Hematopoietic multipotent progenitor cell treated with erythropoietin and hydrocortisone succinate and interleukin-3 and kit ligand, for 8 days (in vitro differentiated cells): ENCODE data around the gene HOXA7.

Source experiments
- DNase-seq: peaks from one replicate; pipeline ENCODE4 v3.0.0-alpha.2; 2015

HOXA7 gene

DNA sequence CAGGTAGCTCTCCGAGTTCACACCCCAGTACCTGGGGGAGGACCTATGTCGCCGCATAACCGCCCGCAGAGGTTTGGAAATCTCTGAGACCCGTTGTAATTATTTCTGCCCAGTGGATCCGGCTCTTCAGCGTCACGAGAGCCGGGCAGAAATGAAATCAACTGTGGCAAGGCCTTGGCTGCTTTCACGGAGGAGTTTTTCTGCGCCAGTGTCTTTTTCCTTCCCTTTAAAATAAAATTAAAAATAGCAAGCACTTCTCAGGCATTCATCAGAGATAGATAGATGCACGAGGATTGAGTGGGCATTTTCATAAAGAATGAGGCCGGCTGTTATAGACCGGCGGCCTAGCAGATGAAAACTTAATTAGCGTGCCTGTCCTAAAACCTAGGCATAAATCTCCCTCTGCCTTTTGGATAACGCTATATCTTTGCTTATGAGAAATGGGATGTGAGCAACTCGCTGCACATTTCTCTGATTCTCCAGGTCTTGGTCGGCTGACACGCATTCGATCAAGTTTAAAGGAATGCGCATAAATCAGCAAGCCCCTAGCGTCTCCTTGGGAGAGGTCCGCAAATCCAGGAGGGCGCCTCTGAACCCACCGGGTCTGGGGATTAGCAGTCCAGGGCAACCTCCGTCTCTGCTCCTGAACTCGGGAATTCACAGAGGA is 37.0 kb upstream of the HOXA7 start:
- DNase-seq = no peak

DNA sequence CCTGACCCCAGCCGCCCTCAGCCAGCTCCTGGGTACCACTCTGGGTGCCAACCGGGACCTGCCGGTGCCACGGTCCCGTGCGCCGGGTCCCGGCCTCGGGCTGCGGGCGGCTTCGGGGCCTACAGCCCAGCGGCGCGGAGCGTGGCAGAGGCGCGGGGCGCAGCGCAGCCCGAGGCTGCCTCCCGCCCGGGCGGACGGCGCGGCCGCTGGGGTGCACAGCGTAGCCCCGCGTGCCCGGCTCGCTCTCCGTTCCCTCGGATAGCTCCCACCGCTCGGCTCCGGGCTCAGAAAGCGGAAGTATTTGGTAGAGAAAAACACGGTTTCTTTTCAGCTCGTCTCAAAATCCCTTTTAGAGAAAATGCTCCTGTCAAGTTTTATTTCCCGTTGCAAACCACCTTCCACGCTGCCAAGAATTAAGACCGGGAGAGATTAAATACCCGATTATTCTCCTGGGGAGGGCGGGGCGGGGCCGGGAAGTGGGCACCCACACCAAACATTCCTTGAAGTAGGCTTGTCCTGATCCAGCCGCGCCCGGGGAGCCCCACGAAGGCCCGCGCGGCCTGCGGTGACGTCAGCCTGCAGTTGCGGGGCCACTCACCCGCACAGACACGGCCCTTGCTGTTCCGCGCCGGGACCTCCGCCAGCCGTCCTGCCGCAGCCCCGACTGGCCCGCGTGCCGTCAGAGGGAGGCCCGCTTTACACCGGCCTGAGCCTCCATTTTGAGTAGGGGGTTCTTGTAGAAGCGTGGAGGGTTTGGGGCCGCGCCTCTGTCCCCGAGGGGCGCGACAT is 36.3 kb upstream of the HOXA7 start:
- no peak for DNase-seq

DNA sequence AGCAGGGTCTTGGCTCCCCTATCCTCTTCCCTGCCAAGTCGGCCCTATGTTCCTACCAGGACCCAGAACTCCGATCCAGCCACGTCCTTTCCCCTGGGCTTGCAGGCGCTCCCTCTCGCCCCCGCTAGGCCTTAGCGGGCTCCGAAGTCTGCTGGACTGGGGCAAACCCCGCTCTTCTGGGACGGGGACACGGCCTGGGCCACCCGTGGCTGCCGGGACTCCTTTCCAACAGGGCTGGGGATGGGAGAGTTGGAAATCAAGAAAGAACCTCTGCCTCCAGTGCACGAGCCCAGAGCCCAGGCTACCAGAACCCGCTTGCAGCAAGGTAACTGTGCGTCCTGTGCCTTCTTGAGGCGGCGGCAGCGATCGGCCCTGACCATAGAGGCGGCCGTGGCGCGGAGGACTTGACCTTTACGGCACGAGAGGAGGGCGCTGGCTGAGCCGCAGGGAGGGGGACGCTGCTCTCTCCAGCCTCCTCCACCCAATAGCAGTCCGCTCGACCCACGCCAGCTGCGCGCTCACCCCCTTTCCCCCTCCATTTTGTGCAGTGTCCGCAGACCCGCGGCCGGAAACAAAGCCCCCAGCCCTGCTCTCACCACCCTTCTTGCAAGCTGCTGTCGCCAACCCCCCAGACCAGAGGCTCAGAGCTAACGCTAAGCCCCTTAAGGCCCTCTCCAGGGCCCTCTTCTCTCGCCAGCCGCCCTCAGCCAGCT is 35.5 kb upstream of the HOXA7 start:
- DNase-seq = no peak

DNA sequence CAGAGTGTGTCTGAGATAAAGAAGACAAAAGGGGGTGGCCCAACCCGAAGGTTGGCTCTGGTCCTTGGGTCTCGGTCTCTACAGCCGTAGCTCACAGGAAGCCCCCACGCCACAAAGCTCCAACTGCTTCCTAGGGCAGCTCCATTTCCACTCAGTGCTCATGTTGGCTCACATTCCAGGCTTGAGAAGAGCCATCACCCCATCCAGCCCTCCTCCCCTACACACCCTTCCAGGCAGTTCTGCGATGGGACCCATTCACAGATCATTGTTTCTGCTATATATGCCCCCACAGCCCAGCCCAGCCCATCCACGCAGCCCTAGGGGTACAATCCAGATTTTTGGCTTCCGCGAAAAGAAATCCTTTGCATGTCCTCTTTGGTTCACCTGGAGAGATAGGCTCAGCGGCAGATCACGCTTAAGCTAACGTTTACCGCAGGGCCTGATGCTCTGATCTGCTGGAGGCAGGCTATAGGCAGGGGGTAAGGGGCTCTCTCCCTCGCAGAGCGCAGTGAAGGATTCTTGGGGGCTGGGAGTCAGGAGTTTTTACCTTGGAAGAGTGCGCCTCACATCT is 34.8 kb upstream of the HOXA7 start:
- no peak for DNase-seq

DNA sequence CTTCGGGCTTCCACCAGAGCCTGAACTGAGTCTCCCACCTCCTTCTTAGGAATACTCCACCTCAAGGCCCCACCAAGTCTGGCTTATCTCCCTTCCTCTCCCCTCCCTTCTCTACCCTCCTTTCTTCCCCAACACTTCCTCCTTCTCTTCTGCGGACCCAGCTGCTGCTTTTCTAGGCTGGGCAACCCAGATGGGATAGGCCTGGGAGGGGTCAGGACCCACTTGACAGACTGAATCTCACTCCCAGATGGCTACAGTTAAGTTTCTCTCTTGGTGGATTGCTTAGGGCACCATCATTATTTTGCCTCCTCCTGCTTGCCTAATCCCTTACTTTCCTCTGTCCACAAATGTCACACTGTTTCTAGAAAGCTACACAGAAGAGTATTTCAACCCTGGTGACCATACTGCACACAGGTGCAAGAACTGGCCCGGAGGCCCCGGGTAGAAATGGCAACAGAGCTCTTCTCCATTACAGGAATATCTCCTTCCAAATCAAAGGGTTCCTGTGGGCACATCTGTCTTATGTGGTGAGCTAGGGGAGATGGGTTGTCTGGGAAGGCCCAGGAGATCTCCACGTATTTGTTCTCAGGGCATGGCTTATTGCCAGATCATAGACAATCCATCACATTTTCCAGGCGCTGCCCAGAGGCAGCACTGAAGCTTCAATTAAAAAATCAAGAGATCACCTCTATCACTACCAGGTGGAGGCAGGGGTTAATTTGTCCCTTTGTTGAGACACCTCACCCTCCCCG is 33.7 kb upstream of the HOXA7 start:
- DNase-seq = no peak

DNA sequence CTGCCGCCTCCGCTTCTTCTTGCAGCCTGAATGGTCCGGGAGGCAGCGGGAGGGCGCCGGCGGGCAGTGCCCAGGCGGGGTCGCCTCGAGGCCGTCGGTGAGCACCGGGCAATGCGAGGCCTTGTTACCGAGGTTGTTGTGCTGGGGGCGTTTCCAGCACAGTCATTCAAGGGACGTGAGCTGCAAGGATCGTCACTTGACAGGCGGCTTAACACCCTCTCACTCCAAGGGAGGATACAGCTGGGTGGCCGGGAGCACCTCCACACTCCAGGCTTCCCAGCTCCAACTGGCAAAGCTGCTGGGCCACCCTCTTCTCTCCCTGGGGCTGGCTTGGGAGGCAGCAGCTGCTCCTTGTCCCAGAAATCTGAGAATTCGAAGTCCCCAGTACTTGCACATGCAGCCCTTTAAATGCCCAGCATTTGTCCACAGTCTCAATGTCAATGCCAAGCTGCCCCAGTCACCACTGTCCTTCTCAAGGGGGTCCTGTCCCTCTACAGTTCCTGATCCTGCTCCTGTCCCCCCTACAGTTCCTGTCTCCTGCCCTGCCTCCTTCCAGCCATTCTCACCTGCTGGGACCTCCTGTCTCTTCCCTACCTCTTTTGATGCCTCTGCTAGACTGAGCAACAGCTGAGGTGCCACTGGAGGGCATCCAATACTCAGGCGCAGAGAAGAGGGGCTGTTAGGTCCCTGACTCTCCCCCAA is 33.0 kb upstream of the HOXA7 start:
- DNase-seq = no peak

DNA sequence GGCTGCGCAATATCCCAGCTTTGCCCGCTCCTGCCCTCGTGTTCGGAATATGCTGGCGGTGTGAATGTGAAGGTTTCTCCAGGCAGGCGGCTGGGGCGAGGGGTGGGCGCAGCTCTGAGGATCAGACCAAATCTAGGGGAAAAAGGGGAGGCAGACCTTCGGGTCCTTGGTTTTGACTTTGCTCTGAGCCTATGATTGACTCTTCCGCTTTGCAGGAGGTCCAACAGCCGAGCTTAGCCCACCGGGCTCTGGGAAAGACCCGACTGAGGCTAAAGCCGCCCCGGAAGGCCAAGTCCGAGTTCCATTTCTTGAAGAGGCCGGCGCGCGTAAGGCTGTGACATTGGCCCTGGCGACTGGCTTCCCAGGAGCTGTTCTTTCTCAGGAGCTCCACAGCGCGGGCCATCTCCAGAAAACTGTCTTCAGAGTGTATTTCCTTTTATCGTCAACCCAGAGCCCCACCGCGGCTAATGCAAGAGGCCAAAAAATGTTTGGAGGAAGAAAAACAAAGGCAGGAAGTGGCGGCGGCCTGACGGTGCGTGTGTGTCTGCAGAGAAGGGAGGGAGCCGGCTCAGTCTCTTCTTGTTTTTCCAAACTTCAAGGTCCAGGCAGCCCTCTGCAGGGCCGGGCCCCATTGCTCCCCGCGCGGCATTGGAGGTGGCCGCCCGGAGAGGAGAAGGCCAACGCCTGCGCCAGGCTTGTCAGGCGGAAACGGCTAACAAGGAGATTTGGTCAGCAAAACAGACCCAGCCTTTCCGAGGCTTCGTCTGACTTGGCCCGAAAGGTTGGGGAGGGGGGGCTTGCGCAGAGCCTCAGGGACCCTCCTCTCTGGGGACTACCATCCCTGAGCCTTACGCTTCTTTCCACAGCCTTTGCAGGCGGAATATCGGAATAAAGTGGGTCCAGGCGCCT is 32.2 kb upstream of the HOXA7 start:
- no peak for DNase-seq

DNA sequence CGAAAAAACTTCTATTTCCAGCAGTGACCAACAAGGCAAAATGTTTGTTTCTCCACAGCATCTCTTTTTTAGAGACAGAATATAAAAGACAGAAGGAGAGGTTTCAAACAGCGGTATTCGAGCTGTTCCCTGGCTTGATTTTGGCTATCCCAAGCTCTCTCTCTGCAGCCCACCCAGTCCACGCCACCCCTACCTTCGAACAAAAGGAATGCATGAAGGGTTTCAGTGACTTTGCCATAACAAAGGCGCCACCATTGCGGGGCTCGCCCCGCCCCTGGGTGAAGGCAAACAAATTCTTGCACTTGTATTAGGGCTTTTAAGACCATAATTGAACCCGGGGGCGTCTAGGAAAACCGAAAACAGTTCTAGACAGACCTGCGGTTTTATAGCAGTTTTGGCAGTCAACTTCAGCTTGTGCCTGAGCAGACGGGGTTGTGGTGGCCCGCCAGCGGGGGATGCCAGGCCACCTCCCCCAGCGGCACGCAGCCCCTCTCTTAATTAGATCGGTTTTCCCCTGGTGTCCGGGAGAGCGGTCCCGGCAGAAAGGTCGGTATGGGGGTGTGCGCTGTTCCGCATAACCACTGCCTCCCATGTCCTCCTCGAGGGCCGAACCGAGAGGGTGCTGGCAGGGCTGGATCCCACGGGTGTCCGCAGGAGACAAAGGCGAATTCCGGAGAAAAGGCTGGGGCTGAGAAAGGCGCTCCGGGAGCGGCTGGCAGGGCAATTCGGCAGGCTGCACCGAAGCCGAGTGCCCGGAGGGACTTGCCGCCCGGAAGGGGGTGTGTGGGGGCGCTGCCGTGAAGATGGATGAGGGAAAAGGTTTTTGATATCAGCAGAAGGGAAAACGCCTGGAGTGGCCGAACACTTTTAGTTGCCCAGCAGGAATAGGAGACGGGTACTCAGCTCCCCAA is 31.3 kb upstream of the HOXA7 start:
- DNase-seq = no peak

DNA sequence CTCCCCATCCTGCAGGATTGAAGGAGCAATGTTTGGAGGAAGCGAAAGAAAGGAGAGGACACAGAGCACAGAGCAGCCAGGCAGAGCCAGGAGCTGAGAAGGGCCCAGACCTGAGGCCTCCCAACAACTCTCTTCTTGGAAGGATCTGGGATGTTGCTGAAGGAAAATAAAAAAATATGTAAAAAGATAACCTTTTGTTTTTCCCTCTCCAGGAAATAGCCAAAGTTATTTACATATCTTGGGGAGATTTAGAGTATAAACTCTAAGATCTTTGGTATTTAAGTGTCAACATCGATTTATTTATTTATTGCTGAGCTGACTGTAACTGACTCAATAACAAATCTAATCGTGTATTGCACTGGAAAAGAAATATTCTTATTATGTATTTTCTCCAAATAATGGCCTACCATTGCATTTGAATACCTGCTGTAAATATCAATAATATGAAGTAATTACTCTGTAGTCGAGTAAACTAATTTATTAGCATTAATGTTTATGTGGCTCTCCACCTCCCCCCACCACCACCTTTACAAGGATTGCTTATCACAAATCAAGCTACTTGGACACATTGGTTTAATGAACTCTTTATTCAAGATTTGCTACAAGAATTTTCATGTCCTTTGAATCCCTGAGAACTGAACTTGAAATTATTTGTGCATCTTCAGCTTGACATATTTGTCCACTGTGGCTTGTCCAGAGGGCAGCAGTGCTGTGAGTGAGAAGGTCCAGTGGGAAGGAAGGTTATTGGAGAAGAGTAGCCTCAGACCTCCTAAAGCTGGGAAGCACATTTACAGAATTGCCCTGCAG is 30.4 kb upstream of the HOXA7 start:
- DNase-seq = no peak

DNA sequence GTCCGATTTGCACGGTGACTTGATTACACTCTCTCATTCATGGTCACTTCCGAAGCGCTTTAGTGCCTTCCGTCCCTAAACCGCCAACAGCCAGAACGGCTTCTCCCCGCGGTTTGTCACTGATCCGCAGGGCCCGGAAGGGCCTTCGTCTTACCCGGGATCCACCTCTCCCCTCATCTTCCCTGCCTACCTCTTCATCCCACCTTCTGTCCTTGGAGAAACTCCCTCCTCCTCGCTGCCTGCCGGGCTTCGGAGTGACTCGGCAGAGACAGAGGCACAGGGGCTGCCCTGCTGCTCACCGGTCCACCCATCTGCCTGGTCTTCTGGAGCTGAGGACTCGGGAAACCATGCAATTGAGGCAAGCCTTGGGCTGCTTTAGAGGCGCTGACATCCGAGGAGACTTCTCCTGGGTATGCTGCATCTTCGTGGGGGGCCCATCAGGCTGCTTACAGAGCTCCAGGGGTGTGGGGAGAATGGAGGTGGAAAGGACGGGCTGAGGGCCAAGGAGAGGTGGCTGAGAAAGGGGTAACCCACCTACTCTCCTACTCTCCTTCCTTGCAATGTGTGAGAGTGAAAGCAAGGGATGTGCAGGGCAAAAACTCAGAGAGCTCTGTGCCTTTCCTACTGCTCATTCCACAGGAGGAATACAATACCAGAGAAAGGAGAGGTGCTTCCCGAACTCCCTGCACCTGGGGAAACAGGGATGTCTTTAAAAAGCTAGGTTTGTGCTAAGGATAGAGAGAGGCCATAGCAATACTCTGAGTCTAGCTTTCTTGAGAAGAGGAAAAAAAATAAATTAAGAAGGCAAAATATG is 29.6 kb upstream of the HOXA7 start:
- DNase-seq = no peak

DNA sequence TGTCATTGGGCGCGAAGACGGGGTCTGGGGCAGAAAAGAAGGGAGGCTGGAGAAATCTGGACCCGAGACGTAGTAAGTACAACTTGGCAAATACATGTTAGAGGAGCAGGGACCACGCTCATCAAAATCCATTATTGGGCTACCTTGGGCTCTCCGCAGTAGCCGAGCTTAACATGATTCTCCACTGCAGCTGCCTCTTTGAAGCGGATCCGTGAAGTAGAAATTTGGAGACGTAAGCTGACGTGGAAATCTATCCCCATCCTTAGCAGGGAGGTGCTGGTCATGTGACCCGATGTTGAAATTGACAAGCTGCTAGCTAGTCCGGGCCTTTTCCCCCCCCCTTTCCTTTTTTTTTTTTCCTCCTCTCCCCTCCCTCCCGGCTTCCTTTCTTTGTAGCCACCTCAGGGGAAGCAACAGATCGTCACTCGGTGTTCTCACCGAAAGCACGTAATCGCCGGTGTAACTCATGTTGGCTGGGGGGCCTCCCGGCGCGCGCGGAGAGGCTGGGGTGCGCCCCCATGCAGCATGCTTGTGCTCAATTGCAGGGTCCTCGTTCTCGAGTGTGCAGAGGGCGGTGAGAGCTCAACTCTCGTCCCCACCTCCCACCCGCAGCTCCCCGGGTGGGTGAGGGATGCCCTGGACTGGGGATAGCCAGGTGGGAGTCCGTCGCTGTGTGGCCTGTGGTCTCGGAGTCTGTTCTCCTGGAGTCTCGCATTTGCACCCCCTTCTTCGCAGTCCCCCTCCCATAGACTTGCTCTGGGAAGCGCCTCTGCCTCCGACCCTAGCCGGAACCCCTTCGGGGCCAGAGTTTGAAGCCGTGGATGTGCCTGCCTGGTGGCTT is 28.8 kb upstream of the HOXA7 start, which contains the start of gene HOXA11:
HOXA11 (minus strand) TSS at position 220 of the 841 bp plus-strand sequence; CDS start at position 132, 88 bp downstream.
- no peak for DNase-seq

DNA sequence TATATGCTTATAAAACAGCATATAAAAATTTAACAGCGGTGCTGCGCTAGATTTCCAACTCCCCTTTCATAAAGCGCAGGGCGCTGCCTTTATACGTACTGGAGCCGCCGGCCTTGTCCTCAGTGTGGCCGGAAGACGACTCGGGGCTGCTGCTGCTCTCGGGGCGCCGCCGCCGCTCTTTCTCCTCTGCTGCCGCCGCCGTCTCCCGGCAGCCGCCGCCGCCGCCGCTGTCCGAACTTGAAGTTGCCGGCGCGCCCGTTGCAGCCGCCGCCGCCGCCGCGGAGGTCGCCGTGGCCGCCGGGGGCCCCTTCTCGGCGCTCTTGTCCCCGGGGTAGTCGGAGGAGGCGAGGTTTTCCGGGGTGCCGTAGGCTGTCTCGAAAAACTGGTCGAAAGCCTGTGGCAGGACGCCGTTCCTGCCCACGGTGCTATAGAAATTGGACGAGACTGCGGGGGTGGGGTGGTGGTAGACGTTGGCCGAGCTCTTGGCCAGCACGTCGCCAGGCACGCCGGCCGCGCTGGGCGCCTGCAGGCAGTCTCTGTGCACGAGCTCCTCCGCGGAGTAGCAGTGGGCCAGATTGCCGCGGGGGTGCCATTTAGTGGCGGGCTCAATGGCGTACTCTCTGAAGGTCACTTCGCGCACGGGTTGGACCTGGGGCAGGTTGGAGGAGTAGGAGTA is 28.0 kb upstream of the HOXA7 start:
- no peak for DNase-seq

DNA sequence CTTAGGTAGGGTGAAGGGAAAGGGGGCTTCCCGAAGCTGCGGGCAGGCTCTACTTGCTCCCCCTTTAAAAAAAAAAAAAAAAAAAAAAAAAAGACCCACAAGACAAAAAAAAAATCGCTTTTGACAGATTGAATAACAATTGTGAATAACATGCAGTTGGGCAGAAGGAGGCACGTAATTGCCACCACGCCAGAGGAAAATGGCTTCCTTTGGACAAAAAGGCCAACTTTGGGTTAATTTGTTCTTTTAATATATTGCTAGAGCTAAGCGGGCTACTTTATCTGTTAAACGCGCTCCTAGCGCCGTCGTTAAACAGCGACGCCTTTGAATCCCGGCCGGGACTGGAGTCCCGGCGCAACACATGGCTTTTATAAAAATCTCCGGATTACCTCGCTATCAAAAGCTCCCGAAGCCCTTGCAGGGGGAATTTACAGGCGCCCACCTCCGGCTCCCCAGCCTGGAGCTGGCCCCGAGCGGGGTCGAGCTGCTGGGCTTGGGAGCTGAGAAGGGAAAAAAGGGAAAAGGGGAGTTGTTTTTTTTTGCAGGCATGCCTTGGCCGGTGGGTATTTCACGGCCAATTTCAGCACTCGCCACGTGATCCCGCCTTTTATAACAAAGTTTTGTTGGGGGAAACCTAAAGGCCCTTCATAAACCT is 27.3 kb upstream of the HOXA7 start:
- DNase-seq = no peak

DNA sequence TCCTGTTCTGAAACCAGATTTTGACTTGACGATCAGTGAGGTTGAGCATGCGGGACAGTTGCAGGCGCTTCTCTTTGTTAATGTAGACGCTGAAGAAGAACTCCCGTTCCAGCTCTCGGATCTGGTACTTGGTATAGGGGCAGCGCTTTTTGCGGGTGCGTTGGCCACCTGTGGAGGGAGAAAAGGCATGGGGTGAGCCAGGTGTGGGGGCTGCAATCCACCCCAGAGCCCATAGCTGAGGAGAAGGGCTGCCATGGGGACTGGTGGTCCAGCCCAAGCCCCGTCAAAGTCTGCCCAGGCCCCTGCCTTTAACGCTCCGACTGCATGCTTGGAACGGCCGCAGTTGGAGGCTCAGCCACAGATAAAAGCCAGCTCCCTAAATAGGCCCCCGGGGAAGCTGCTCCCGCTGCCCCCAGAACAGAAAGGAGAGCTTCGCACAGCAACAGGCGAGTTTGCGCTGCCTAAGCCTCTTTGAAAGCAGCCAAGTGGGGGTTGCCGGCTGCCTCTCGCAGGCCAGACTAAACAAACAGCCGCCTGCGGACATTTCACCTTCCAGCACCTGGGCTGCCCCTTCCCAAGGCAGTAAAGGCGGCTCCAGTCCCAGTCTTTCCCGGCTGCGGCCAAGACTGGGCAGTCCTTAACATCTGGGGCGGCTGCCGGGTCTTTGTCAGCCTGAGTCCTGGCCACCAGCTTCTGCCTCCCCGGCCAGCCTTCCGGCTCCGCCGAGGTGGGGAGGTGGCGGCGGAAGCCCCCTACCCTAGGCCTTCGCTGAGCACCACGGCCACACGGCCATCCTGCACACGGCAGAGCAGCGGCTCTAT is 26.6 kb upstream of the HOXA7 start:
- no peak for DNase-seq

DNA sequence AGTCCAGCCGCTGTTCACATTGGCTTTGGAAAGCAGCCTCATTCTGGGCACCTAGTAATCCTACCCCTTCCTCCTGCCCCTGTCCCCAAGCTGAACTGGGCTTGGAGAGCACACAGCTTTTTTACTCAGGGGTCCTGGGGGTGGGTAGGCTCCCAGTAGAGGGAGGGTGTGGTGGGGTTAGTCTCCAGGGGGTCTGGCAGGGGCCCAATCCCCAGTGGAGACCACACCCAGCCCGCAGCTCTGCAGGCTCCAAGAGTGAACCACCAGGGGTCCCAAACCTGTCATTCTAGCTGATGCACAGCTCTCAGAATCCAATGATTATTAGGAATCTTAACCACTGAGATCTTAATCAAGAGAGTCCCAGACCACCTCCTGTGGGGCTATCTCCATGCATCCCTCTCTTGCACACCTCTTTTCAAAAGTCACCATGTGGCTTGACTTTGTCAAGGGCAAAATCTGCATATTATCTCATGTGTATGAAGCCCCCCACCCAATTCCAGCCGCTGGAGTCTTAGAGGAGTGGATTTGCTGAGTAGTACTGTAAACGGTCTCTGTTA is 25.9 kb upstream of the HOXA7 start:
- DNase-seq = no peak
